ENCODE measurements around the gene EIF4EBP2.

- TF ChIP-seq MXI1 (IDR thresholded peaks at IDR 0.05; ENCODE audit: low read depth, low read length) = no peak
- no peak for TF ChIP-seq CTCF (IDR thresholded peaks at IDR 0.05)
- TF ChIP-seq NFIC (IDR thresholded peaks at IDR 0.05; ENCODE audit: borderline replicate concordance) = no peak
- no peak for TF ChIP-seq TCF12 (IDR thresholded peaks at IDR 0.05)
- TF ChIP-seq TAF1 (IDR thresholded peaks at IDR 0.05; ENCODE audit: borderline replicate concordance, low read depth, low read length) = no peak
- no peak for TF ChIP-seq MEF2A (IDR thresholded peaks at IDR 0.05; ENCODE audit: borderline replicate concordance, low read depth)
- TF ChIP-seq YY1 (IDR thresholded peaks at IDR 0.05; ENCODE audit: low read depth) = no peak
- TF ChIP-seq RFX5 (IDR thresholded peaks at IDR 0.05; ENCODE audit: low read length) = no peak
- no peak for TF ChIP-seq RAD21 (IDR thresholded peaks at IDR 0.05; ENCODE audit: low read length)
Measured at GRCh38 chr10:70358446-70358845, 45.5 kb upstream of the EIF4EBP2 start.
